DOHH2 (cell line): Measurements from ENCODE around the gene NAT9.

ENCODE experiments used
- H3F3A ChIP-seq: fragments of 200-600 bp; sonication (generic), shearing (Covaris generic); 2 replicates; pipeline ENCODE4 v1.6.0; 2016; ENCODE audit warnings: antibody characterized with exemption, mild to moderate bottlenecking; ENCODE audit not compliant: control insufficient read depth, insufficient read depth
- H3K27ac ChIP-seq: fragments of 200-600 bp; sonication (generic); 2 replicates; pipeline ENCODE4 v1.5.1; 2014; ENCODE audit warnings: low read depth, mild to moderate bottlenecking, low read length, moderate library complexity
- H3K27me3 ChIP-seq: fragments of 200-600 bp; sonication (generic); 2 replicates; pipeline ENCODE4 v1.6.1; 2014; ENCODE audit warnings: mild to moderate bottlenecking, low read length, mixed read lengths; ENCODE audit not compliant: control insufficient read depth
- H3K36me3 ChIP-seq: fragments of 200-600 bp; sonication (generic); 2 replicates; pipeline ENCODE4 v1.6.1; 2014; ENCODE audit warnings: mild to moderate bottlenecking, low read length, moderate library complexity, mixed read lengths; ENCODE audit not compliant: control insufficient read depth
- H3K4me1 ChIP-seq: fragments of 200-600 bp; sonication (generic); 2 replicates; pipeline ENCODE4 v1.6.1; 2014; ENCODE audit warnings: mild to moderate bottlenecking, low read length, mixed read lengths; ENCODE audit not compliant: control insufficient read depth
- H3K4me2 ChIP-seq: fragments of 200-600 bp; sonication (generic); 2 replicates; pipeline ENCODE4 v1.6.0; 2014; ENCODE audit warnings: mild to moderate bottlenecking, low read length, moderate library complexity
- H3K4me3 ChIP-seq: fragments of 200-600 bp; sonication (generic); 2 replicates; pipeline ENCODE4 v1.5.1; 2014; ENCODE audit warnings: mild to moderate bottlenecking, low read length, mixed read lengths
- H3K79me2 ChIP-seq: fragments of 200-600 bp; sonication (generic); 2 replicates; pipeline ENCODE4 v1.6.1; 2014; ENCODE audit warnings: mild to moderate bottlenecking, low read length, mixed read lengths; ENCODE audit not compliant: control insufficient read depth
- H3K9me2 ChIP-seq: fragments of 200-600 bp; sonication (generic); replicated peaks from 2 replicates; pipeline ENCODE4 v1.6.1; 2014; ENCODE audit warnings: mild to moderate bottlenecking, low read length, mixed read lengths; ENCODE audit not compliant: control insufficient read depth
- H3K9me3 ChIP-seq: fragments of 200-600 bp; sonication (generic); 2 replicates; pipeline ENCODE4 v1.6.1; 2014; ENCODE audit warnings: antibody characterized with exemption, low read length, mixed read lengths; ENCODE audit not compliant: control insufficient read depth, insufficient read depth
- H4K20me1 ChIP-seq: fragments of 200-600 bp; sonication (generic); 2 replicates; pipeline ENCODE4 v1.6.0; 2014; ENCODE audit warnings: low read depth, mild to moderate bottlenecking, antibody characterized with exemption, low read length, moderate library complexity; ENCODE audit not compliant: control insufficient read depth, insufficient read depth
- EZH2phosphoT487 ChIP-seq: fragments of 200-600 bp; sonication (generic); IDR thresholded peaks from 2 replicates; pipeline ENCODE4 v1.6.1; 2017; ENCODE audit warnings: borderline replicate concordance, mild to moderate bottlenecking, antibody characterized with exemption, low read length, moderate library complexity, mixed read lengths
- TF ChIP-seq, protein P1 (sequence below): fragments of 200-600 bp; sonication (generic); IDR thresholded peaks from one replicate; pipeline ENCODE4 v1.5.1; 2014; ENCODE audit warnings: antibody characterized with exemption, mild to moderate bottlenecking, low read depth, low read length; ENCODE audit not compliant: poor library complexity, severe bottlenecking

NAT9 gene

DNA sequence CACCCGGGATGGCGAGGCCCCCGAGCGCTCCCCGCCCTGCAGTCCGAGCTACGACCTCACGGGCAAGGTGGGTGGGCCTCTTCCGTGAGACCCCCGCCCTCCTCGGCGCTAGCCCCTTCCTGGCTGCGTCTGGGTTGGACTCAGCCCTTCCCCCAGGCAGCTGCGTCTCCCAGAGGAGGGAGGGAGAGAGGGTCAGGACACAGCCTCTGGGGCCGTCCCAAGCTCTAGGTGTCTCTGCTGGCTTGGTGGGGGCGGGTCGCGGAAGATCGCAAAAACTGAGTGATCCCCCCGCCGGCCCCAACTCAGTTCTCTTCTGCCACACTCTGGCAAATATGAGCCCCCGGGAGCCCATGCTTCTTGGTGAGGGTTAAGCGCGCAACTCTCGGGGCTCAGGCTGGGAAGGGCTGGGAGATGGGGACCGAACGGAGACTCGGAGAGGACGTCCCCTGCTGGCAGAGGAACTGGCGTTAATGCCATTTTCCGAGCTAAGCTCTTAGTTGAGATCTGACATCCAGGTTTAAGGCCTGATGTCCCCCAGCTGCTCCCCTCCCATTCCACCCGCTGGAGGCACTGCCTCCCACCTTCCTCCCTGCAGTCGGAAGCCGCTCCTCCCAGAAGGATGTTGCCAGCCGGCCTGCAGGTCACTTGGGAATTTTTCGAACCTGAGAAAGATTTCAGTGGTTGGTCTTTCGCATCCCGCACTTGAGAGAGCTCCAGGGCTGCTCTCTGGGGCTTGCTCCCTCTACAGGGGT is 38.7 kb downstream of the NAT9 start:
- TF ChIP-seq EZH2phosphoT487, result no peak
- TF ChIP-seq, protein P1, sequence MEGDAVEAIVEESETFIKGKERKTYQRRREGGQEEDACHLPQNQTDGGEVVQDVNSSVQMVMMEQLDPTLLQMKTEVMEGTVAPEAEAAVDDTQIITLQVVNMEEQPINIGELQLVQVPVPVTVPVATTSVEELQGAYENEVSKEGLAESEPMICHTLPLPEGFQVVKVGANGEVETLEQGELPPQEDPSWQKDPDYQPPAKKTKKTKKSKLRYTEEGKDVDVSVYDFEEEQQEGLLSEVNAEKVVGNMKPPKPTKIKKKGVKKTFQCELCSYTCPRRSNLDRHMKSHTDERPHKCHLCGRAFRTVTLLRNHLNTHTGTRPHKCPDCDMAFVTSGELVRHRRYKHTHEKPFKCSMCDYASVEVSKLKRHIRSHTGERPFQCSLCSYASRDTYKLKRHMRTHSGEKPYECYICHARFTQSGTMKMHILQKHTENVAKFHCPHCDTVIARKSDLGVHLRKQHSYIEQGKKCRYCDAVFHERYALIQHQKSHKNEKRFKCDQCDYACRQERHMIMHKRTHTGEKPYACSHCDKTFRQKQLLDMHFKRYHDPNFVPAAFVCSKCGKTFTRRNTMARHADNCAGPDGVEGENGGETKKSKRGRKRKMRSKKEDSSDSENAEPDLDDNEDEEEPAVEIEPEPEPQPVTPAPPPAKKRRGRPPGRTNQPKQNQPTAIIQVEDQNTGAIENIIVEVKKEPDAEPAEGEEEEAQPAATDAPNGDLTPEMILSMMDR, result peak; percentile 66
- peaks cover 65% of the 10 kb centered on the region for H3K4me1 ChIP-seq
- peak overlapping the region; percentile 78 for H3K4me2 ChIP-seq
- H4K20me1 ChIP-seq, result no peaks in the 10 kb centered on the region
- peaks cover 11% of the 10 kb centered on the region for H3F3A ChIP-seq
- 0 out of 2 replicates have a peak, but pooled peaks cover 6% of the 10 kb centered on the region for H3K27me3 ChIP-seq
- peaks cover 2% of the 10 kb centered on the region; the same call in 1 of the 2 replicates for H3K9me3 ChIP-seq
- H3K79me2 ChIP-seq, result no peaks in the 10 kb centered on the region
- no peaks in the 10 kb centered on the region for H3K9me2 ChIP-seq
- H3K36me3 ChIP-seq, result no peaks in the 10 kb centered on the region
- peak overlapping the region; percentile 67 for H3K4me3 ChIP-seq
- H3K27ac ChIP-seq, result peak overlapping the region; percentile 49

DNA sequence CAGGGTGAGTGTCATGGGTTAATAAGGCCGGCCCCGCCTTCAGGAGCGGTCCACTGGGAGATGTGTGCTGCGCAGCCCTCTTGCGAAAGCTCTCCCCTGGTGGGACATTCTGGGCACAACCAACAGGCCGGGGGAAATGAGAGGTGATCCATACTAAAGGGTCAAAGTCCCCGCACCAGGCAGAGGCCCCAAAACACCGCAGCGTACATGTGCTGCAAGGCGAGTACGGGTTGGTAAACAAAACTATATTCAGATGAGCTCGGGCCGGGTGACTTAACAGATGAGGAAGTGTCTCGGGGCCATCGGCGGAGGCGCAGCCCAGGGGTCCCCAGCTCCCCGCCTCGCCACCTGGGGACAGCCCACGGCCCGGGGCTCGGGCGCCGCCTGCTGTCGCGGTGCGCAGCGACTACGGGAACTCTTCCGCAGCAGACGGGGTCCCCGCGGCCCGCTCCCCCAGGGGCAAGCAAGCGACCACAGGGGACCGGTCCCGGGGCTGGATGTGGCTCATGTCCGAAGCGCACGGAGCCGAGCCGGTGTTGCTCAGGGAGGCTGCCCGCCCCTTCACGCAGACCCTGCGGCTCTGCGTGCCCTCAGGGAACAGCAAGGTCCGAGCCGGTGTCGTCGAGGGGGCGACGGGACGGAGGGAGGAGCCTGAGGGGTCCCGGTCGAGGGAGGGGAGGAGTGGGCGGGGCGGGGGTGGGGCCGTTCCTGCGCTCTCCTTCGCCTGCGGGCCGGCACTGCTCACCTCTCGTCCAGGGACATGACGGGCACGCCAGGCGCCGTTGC is 39.4 kb downstream of the NAT9 start, which contains the start of gene RAB37:
RAB37 (plus strand) TSS at position 744 of the 786 bp plus-strand sequence; CDS start at position 761, 17 bp downstream.
- Histone ChIP-seq H3K36me3 (no peaks in the 10 kb centered on the region), H3K4me2 (peak within 1 kb of the TSS; percentile 78), H3K4me3 (peak within 1 kb of the TSS; percentile 67), H3K4me1 (peaks cover 57% of the 10 kb centered on the region), H3K79me2 (no peaks in the 10 kb centered on the region), H4K20me1 (no peaks in the 10 kb centered on the region), H3K27me3 (0 out of 2 replicates have a peak, but pooled peaks cover 6% of the 10 kb centered on the region), H3K9me2 (no peaks in the 10 kb centered on the region), H3K9me3 (peaks cover 5% of the 10 kb centered on the region; the same call in 1 of the 2 replicates), H3F3A (peaks cover 3% of the 10 kb centered on the region), H3K27ac (peak within 1 kb of the TSS; percentile 49)
- no peak for TF ChIP-seq EZH2phosphoT487
- TF ChIP-seq, protein P1, result peak; percentile 64

DNA sequence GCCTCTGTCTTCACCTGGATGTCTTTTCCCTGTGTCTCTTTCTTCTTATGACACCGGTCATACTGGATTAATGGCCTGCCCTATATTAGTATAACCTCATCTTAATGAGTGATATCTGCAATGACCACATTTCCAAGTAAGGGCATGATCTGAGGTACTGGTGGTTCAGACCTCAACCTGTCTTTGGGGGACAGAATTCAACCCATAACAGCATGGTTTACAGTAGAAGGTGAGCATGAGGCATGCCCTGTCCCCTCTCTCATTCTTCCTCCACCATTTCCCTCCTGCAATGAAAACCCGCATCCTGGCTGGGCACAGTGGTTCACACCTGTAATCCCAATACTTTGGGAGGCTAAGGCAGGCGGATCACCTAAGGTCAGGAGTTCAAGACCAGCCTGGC is 41.9 kb downstream of the NAT9 start:
- Histone ChIP-seq H3K4me2 (no peak overlapping the region), H3K9me3 (peaks cover 5% of the 10 kb centered on the region; the same call in 1 of the 2 replicates), H3K27me3 (0 out of 2 replicates have a peak, but pooled peaks cover 6% of the 10 kb centered on the region), H3K36me3 (no peaks in the 10 kb centered on the region), H3K79me2 (no peaks in the 10 kb centered on the region), H3K9me2 (no peaks in the 10 kb centered on the region), H3K4me1 (peaks cover 37% of the 10 kb centered on the region), H3F3A (no peaks in the 10 kb centered on the region; the same call in 1 of the 2 replicates), H3K27ac (no peak overlapping the region), H3K4me3 (no peak overlapping the region), H4K20me1 (no peaks in the 10 kb centered on the region)
- no peak for TF ChIP-seq EZH2phosphoT487
- TF ChIP-seq, protein P1, result no peak
